GM19463 (cell line): ENCODE measurements around the gene PAQR4.

Experiments
- ATAC-seq: cut with Tn5 transposase; IDR thresholded peaks from one replicate; pipeline ENCODE4 v1.9.1; 2021; ENCODE audit warnings: mild to moderate bottlenecking, moderate library complexity; ENCODE audit not compliant: unreplicated experiment

The PAQR4 gene

GRCh38 chr16:2977440-2977839, 8.3 kb downstream of the PAQR4 start:
- ATAC-seq: no peak

GRCh38 chr16:2979669-2980226, 10.6 kb downstream of the PAQR4 start:
- ATAC-seq: no peak

GRCh38 chr16:2980227-2981176, 11.4 kb downstream of the PAQR4 start, which contains the start of gene PKMYT1:
Gene PKMYT1, minus strand, starts transcription at chr16:2980446. Its CDS starts 789 bp downstream, at chr16:2979657.
- peak; percentile 72 for ATAC-seq

GRCh38 chr16:2981177-2981898, 12.2 kb downstream of the PAQR4 start:
- ATAC-seq: no peak

GRCh38 chr16:2981899-2982250, 12.7 kb downstream of the PAQR4 start:
- ATAC-seq: no peak

- no peak for ATAC-seq
These were observed 13.3 kb downstream of the PAQR4 start for GRCh38 chr16:2982402-2982801.

- no peak for ATAC-seq
These were observed 14.6 kb downstream of the PAQR4 start for GRCh38 chr16:2983706-2984136.

GRCh38 chr16:2985462-2985861, 16.3 kb downstream of the PAQR4 start:
- ATAC-seq: no peak

GRCh38 chr16:2985893-2986355, 16.8 kb downstream of the PAQR4 start:
- no peak for ATAC-seq

- no peak for ATAC-seq
These were observed 17.6 kb downstream of the PAQR4 start for GRCh38 chr16:2986623-2987188.

- ATAC-seq: no peak
These were observed 18.1 kb downstream of the PAQR4 start for GRCh38 chr16:2987286-2987685.

GRCh38 chr16:2987833-2988232, 18.7 kb downstream of the PAQR4 start:
- ATAC-seq: no peak

- no peak for ATAC-seq
These were observed 19.5 kb downstream of the PAQR4 start for GRCh38 chr16:2988590-2989099.

- no peak for ATAC-seq
These were observed 21.7 kb downstream of the PAQR4 start for GRCh38 chr16:2990891-2991290.

- ATAC-seq: no peak
These were observed 22.6 kb downstream of the PAQR4 start for GRCh38 chr16:2991566-2992261.

- ATAC-seq: no peak
These were observed 23.4 kb downstream of the PAQR4 start for GRCh38 chr16:2992383-2993081.

- ATAC-seq: no peak
These were observed 27.1 kb downstream of the PAQR4 start for GRCh38 chr16:2996298-2996697.

GRCh38 chr16:2999929-3000328, 30.8 kb downstream of the PAQR4 start:
- ATAC-seq: no peak

- ATAC-seq: no peak
These were observed 31.4 kb downstream of the PAQR4 start for GRCh38 chr16:3000540-3000939.

GRCh38 chr16:3001316-3001715, 32.2 kb downstream of the PAQR4 start:
- no peak for ATAC-seq
